ENCODE data around the gene KCNIP1. TPM values are rescaled to one million over a fixed set of nuclear protein-coding genes. Genes with fewer than 3 reads are reported as not detected.

KCNIP1 gene
- polyA plus RNA-seq, 3 donors: not detected

DNA sequence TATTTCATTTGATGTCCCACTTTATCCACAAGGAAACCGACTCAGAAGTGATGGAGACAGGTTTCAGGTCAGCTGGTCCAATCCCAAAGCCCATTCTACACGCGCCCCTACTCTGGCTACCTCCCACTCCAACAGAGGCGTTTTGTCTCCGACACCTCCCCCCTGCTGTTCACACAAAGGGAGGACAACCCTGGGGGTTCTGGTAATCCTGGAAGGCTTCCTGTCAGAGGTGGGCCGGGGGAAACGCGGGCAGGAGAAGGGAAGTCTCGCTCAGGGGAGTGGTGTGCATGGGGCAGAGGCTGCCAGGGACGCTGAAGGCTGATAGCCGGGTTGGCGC, 240.0 kb downstream of the KCNIP1 start:
- H3K4me1 Mint-ChIP-seq: peaks cover 3% of the 10 kb centered on the region
- H3K4me2 ChIP-seq (replicated peaks; ENCODE audit: extremely low read depth, low read length, poor library complexity, severe bottlenecking): no peak overlapping the region
- peaks cover 4 to 27% of the 10 kb centered on the region in 2 donors for H3K27me3 ChIP-seq (ENCODE audit: control insufficient read depth in 2 of 2, insufficient read depth in 2 of 2, low read length in 2 of 2)
- H3K27ac Mint-ChIP-seq: no peak overlapping the region
- peaks cover 33 to 52% (median 48%) of the 10 kb centered on the region in 3 donors for H3K27me3 Mint-ChIP-seq (ENCODE audit: low read depth in 3 of 3)
- H3K9me3 Mint-ChIP-seq: peaks cover 0 to 1% (median 0%) of the 10 kb centered on the region in 7 donors
- WGBS (ENCODE audit: insufficient coverage): 16% methylated on average over 10 of the region's 12 CpGs
- no peaks in the 10 kb centered on the region for H3K79me2 ChIP-seq (ENCODE audit: insufficient read depth, low read length)
- H3K9me3 ChIP-seq (replicated peaks in 1 of 2; ENCODE audit: control insufficient read depth in 1 of 2, insufficient read depth in 1 of 2, low read length in 2 of 2): no peaks in the 10 kb centered on the region
- no peak overlapping the region for H3K27ac ChIP-seq (ENCODE audit: low read depth in 1 of 2, low read length in 2 of 2)
- no peak overlapping the region for H3K4me3 ChIP-seq (replicated peaks in 1 of 3; ENCODE audit: low read depth in 2 of 3, low read length in 3 of 3)
- no peak overlapping the region for H3K9ac ChIP-seq (ENCODE audit: insufficient read depth, low read length, poor library complexity, severe bottlenecking)
- TF ChIP-seq, protein P1, sequence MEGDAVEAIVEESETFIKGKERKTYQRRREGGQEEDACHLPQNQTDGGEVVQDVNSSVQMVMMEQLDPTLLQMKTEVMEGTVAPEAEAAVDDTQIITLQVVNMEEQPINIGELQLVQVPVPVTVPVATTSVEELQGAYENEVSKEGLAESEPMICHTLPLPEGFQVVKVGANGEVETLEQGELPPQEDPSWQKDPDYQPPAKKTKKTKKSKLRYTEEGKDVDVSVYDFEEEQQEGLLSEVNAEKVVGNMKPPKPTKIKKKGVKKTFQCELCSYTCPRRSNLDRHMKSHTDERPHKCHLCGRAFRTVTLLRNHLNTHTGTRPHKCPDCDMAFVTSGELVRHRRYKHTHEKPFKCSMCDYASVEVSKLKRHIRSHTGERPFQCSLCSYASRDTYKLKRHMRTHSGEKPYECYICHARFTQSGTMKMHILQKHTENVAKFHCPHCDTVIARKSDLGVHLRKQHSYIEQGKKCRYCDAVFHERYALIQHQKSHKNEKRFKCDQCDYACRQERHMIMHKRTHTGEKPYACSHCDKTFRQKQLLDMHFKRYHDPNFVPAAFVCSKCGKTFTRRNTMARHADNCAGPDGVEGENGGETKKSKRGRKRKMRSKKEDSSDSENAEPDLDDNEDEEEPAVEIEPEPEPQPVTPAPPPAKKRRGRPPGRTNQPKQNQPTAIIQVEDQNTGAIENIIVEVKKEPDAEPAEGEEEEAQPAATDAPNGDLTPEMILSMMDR (IDR thresholded peaks at IDR 0.05): no peak
- H3K4me1 ChIP-seq (ENCODE audit: control insufficient read depth in 1 of 2, insufficient read depth in 2 of 2, low read length in 2 of 2): no peaks in the 10 kb centered on the region
- H4K20me1 ChIP-seq (ENCODE audit: insufficient read depth, low read length): no peaks in the 10 kb centered on the region
- H3K36me3 ChIP-seq (replicated peaks in 1 of 2; ENCODE audit: control insufficient read depth in 1 of 2, insufficient read depth in 2 of 2, low read length in 2 of 2): no peaks in the 10 kb centered on the region
- H3K36me3 Mint-ChIP-seq: no peaks in the 10 kb centered on the region
- no peak for DNase-seq
- intact Hi-C loops (cut with micrococcal nuclease): loop anchor here (10.0 kb wide), 2 partner anchors 591 to 601 kb away; no protein-coding TSS in a partner anchor
- no peak overlapping the region for H2AFZ ChIP-seq (ENCODE audit: insufficient read depth, low read depth, low read length, poor library complexity, severe bottlenecking)
- peak overlapping the region in 1 of 2 donors; percentile 70 for H3K4me3 Mint-ChIP-seq

DNA sequence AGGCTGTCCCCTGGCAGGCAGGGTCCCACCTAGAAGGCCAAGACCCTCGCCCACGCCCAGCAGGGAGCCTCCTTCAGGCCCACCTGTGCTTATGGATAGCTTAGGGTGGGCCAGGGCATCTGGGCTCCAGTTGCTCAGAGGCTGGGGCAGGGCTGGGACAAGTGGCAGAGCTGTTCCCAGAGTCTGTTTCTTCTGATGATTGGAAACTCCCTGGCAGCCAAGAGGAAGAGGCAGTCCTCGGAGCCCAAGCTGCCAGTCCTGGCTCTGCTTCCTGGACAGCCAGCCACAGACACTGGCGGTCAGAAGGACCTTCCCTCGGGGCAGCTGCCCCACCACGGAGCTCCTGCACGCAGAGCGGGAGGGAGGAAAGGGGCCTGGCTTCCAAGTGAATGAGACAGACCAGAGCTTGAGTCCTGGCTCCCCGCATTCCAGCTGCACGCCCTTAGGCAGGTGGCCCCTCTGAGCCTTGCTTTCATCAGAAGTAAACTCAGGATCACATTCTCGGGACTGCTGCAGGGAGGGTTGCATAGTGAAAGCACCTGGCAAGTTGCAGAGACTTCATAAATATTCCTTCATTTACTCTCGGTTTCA, 241.8 kb downstream of the KCNIP1 start:
- H3K79me2 ChIP-seq (ENCODE audit: insufficient read depth, low read length): no peaks in the 10 kb centered on the region
- DNase-seq: no peak
- H3K27me3 ChIP-seq (ENCODE audit: control insufficient read depth in 2 of 2, insufficient read depth in 2 of 2, low read length in 2 of 2): peaks cover 4 to 27% of the 10 kb centered on the region in 2 donors
- no peaks in the 10 kb centered on the region for H3K36me3 ChIP-seq (replicated peaks in 1 of 2; ENCODE audit: control insufficient read depth in 1 of 2, insufficient read depth in 2 of 2, low read length in 2 of 2)
- no peak overlapping the region for H3K27ac ChIP-seq (ENCODE audit: low read depth in 1 of 2, low read length in 2 of 2)
- Mint-ChIP-seq H3K27ac (no peak overlapping the region), H3K4me3 (no peak overlapping the region), H3K27me3 (ENCODE audit: low read depth in 3 of 3) (peaks cover 36 to 58% (median 52%) of the 10 kb centered on the region in 3 donors), H3K9me3 (peaks cover 0 to 1% (median 0%) of the 10 kb centered on the region in 7 donors), H3K4me1 (peaks cover 3% of the 10 kb centered on the region), H3K36me3 (no peaks in the 10 kb centered on the region)
- intact Hi-C loops (cut with micrococcal nuclease): loop anchor here (10.0 kb wide), 2 partner anchors 589 to 599 kb away; no protein-coding TSS in a partner anchor
- no peaks in the 10 kb centered on the region for H3K4me1 ChIP-seq (ENCODE audit: control insufficient read depth in 1 of 2, insufficient read depth in 2 of 2, low read length in 2 of 2)
- 53% methylated on average over 10 of the region's 12 CpGs for WGBS (ENCODE audit: insufficient coverage)
- no peaks in the 10 kb centered on the region for H3K9me3 ChIP-seq (replicated peaks in 1 of 2; ENCODE audit: control insufficient read depth in 1 of 2, insufficient read depth in 1 of 2, low read length in 2 of 2)
- no peak overlapping the region for H3K4me3 ChIP-seq (replicated peaks in 1 of 3; ENCODE audit: low read depth in 2 of 3, low read length in 3 of 3)
- no peak overlapping the region for H3K4me2 ChIP-seq (replicated peaks; ENCODE audit: extremely low read depth, low read length, poor library complexity, severe bottlenecking)
- no peak overlapping the region for H3K9ac ChIP-seq (ENCODE audit: insufficient read depth, low read length, poor library complexity, severe bottlenecking)
- H4K20me1 ChIP-seq (ENCODE audit: insufficient read depth, low read length): no peaks in the 10 kb centered on the region
- H2AFZ ChIP-seq (ENCODE audit: insufficient read depth, low read depth, low read length, poor library complexity, severe bottlenecking): no peak overlapping the region
- TF ChIP-seq, protein P1 (IDR thresholded peaks at IDR 0.05): no peak
